ENCODE results near the gene PCYOX1L.

GRCh38 chr5:149325894-149326293 lies 32.0 kb upstream of the PCYOX1L start:
- TF ChIP-seq CBX8 (IDR thresholded peaks at IDR 0.05; ENCODE audit: borderline replicate concordance, low read depth, low read length) (no peak), CEBPB (IDR thresholded peaks at IDR 0.05; ENCODE audit: low read depth, low read length) (no peak), EP300 (IDR thresholded peaks at IDR 0.05; ENCODE audit: borderline replicate concordance in 1 of 2, low read depth in 2 of 2, low read length in 2 of 2) (no peak), RBBP5 (IDR thresholded peaks at IDR 0.05; ENCODE audit: borderline replicate concordance, low read depth, low read length) (no peak), CREB1 (IDR thresholded peaks at IDR 0.05) (no peak), CTCF (IDR thresholded peaks at IDR 0.05; ENCODE audit: control extremely low read depth in 1 of 3, insufficient read depth in 1 of 3, low read depth in 1 of 3, low read length in 3 of 3) (no peak), POLR2A (IDR thresholded peaks at IDR 0.05; ENCODE audit: control extremely low read depth in 1 of 2, low read depth in 2 of 2, low read length in 2 of 2) (no peak), TCF12 (IDR thresholded peaks at IDR 0.05; ENCODE audit: low read depth, low read length) (no peak), SAP30 (IDR thresholded peaks at IDR 0.05; ENCODE audit: insufficient read depth, insufficient replicate concordance, low read length) (no peak)
